ENCODE measurements around the gene BTNL2.

DNA sequence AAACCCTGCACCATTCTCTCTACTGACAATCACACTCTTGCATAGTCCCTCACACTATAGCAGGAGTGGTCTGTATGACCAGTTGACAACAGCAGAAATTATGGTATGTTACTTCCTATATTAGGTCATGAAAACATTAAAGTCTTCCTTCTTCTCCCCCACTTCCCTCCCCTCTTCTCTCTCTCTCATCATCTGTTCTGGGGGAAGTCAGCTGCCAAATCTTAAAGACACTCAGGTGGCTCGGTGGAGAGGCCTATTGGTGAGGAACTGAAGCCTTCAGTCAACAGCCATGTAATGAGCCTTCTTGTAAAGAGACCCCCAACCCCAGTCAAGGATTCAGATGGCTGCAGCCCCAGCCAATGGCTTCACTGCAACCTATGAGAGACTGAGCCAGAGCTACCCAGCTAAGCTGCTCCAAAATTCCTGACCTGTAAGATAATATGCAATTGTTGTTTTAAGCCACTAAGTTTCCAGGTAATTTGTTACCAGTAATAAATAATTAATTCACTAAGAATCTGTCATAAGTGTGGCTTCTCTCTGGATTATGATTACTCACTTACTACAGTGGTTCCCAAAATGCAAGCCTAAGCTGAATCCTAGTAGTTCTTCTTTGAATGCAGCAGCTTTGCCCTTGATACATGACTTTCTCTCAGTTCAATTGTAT, 24.1 kb downstream of the BTNL2 start:
- no peak for TF ChIP-seq EZH2 (IDR thresholded peaks at IDR 0.05; ENCODE audit: borderline replicate concordance)
- TF ChIP-seq, protein P1, sequence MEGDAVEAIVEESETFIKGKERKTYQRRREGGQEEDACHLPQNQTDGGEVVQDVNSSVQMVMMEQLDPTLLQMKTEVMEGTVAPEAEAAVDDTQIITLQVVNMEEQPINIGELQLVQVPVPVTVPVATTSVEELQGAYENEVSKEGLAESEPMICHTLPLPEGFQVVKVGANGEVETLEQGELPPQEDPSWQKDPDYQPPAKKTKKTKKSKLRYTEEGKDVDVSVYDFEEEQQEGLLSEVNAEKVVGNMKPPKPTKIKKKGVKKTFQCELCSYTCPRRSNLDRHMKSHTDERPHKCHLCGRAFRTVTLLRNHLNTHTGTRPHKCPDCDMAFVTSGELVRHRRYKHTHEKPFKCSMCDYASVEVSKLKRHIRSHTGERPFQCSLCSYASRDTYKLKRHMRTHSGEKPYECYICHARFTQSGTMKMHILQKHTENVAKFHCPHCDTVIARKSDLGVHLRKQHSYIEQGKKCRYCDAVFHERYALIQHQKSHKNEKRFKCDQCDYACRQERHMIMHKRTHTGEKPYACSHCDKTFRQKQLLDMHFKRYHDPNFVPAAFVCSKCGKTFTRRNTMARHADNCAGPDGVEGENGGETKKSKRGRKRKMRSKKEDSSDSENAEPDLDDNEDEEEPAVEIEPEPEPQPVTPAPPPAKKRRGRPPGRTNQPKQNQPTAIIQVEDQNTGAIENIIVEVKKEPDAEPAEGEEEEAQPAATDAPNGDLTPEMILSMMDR (IDR thresholded peaks at IDR 0.05; ENCODE audit: poor library complexity), result no peak

Data from hepatocyte (in vitro differentiated cells).